HepG2 (cell line): ENCODE results near the gene SEMG1. TPM values are rescaled to one million over a fixed set of nuclear protein-coding genes. Genes with fewer than 3 reads are reported as not detected.

ENCODE experiments used
- ATAC-seq: fragments of 200-7000 bp; cut with Tn5 transposase; 3 replicates; pipeline ENCODE4 v1.9.1; 2020; ENCODE audit warnings: mild to moderate bottlenecking, moderate library complexity
- BruUV-seq: library from RNA; stranded (reverse); fragments of 400-500 nt; replicated peaks from 2 replicates; lab custom pipeline; 2021; lab: Mats Ljungman, UMichigan
- CTCF ChIA-PET: fragments of 300-600 bp; formaldehyde crosslinking; extraction: SDS; loops from one replicate; lab custom pipeline; 2021; ENCODE audit warnings: low total read pairs, inconsistent platforms, low intra/inter-chr PET ratio; lab: Yijun Ruan, JAX
- POLR2A ChIA-PET: fragments of 350-600 bp; sonication (Branson Sonifier 250); formaldehyde crosslinking; loops from one replicate; lab custom pipeline; 2020; ENCODE audit warnings: antibody characterized with exemption, inconsistent platforms; lab: Yijun Ruan, JAX
- DNase-seq: peaks from one replicate; pipeline ENCODE4 v3.0.0-alpha.2; 2015; ENCODE audit warnings: low spot score
- FAIRE-seq: peaks from 3 replicates; lab custom pipeline; 2011; peaks lifted over from hg19 to GRCh38; lab: Jason Lieb, UNC
- H2AFZ ChIP-seq: one replicate; pipeline ENCODE4 v1.6.1; 2011; ENCODE audit warnings: low read length, inconsistent platforms
- H3K27ac ChIP-seq: fragments of 300-600 bp; 3 replicates; pipeline ENCODE4 v1.8.0; 2011; ENCODE audit warnings: mixed run types, mild to moderate bottlenecking, mixed read lengths, low read length, inconsistent platforms; ENCODE audit not compliant: insufficient read depth; ENCODE audit errors: extremely low read length
- H3K27me3 ChIP-seq, 2 experiments: fragments of 200-600 bp in 1 of 2; 2 replicates in 1 of 2; 3 replicates in 1 of 2; pipeline versions ENCODE4 v1.6.0 to v1.8.0; 2011; ENCODE audit warnings: low read length in 2 of 2, mild to moderate bottlenecking in 2 of 2, moderate library complexity in 2 of 2, inconsistent platforms in 1 of 2; ENCODE audit not compliant: insufficient read depth in 2 of 2, control insufficient read depth in 1 of 2
- H3K36me3 ChIP-seq, 2 experiments: fragments of 200-600 bp in 1 of 2; replicated peaks in 1 of 2; 2 replicates in 1 of 2; 3 replicates in 1 of 2; pipeline versions ENCODE4 v1.5.1 to v1.8.0; 2011; ENCODE audit warnings: low read length in 2 of 2, inconsistent platforms in 1 of 2; ENCODE audit not compliant: insufficient read depth in 2 of 2, control insufficient read depth in 1 of 2
- H3K4me1 ChIP-seq: 2 replicates; pipeline ENCODE4 v1.5.1; 2012; ENCODE audit warnings: low read length, inconsistent platforms; ENCODE audit not compliant: insufficient read depth
- H3K4me2 ChIP-seq: 2 replicates; pipeline ENCODE4 v1.6.0; 2011; ENCODE audit warnings: low read depth, low read length, inconsistent platforms
- H3K4me3 ChIP-seq, 3 experiments: fragments of 200-600 bp in 1 of 3; sonication (generic), shearing (Covaris generic) in 1 of 3; replicated peaks in 1 of 3; 2 replicates each; pipeline ENCODE4 v1.5.1; 2011 to 2016; ENCODE audit warnings: low read length in 3 of 3, inconsistent platforms in 2 of 3, low read depth in 2 of 3, mild to moderate bottlenecking in 2 of 3, control low read depth in 1 of 3, mixed read lengths in 1 of 3; ENCODE audit not compliant: insufficient read depth in 1 of 3
- H3K79me2 ChIP-seq: one replicate; pipeline ENCODE4 v1.6.1; 2011; ENCODE audit warnings: low read length, inconsistent platforms; ENCODE audit not compliant: insufficient read depth
- H3K9ac ChIP-seq: 2 replicates; pipeline ENCODE4 v1.6.0; 2011; ENCODE audit warnings: mild to moderate bottlenecking, low read depth, low read length, inconsistent platforms; ENCODE audit not compliant: insufficient read depth
- H3K9me3 ChIP-seq: 2 replicates; pipeline ENCODE4 v1.5.1; 2012; ENCODE audit warnings: mild to moderate bottlenecking, low read length
- H4K20me1 ChIP-seq: 2 replicates; pipeline ENCODE4 v1.6.0; 2011; ENCODE audit warnings: inconsistent platforms, mild to moderate bottlenecking, low read length, moderate library complexity; ENCODE audit not compliant: insufficient read depth
- PHF21A ChIP-seq: sonication (generic); formaldehyde crosslinking; IDR thresholded peaks from 2 replicates; pipeline ENCODE4 v1.5.0; 2020; ENCODE audit warnings: mild to moderate bottlenecking, missing genetic modification reagents
- ZFP90 ChIP-seq: sonication (generic); formaldehyde crosslinking; IDR thresholded peaks from 2 replicates; pipeline ENCODE4 v1.8.0; 2022; ENCODE audit warnings: missing genetic modification reagents, mild to moderate bottlenecking, inconsistent platforms, borderline replicate concordance
- ZNF142 ChIP-seq: sonication (generic); formaldehyde crosslinking; IDR thresholded peaks from 2 replicates; pipeline ENCODE4 v1.4.0; 2020; ENCODE audit warnings: missing genetic modification reagents
- ZNF407 ChIP-seq: sonication (generic); formaldehyde crosslinking; IDR thresholded peaks from one replicate; pipeline ENCODE4 v1.5.1; 2020; ENCODE audit warnings: mild to moderate bottlenecking, missing genetic modification reagents; ENCODE audit errors: not compliant biosample characterization
- ZNF513 ChIP-seq: sonication (generic); formaldehyde crosslinking; conservative IDR thresholded peaks from 2 replicates; pipeline ENCODE4 v1.5.0; 2020; ENCODE audit warnings: missing genetic modification reagents
- WGBS: methylation state at CpG from one replicate; pipeline ENCODE4 v1.1.6; 2017; ENCODE audit warnings: low lambda C conversion rate; 5-methylcytosine and 5-hydroxymethylcytosine counted together
- in situ Hi-C: cut with HindIII; loops from 2 replicates; pipeline ENCODE4 v1.10.0; 2017; ENCODE audit warnings: low pct_unique_long_range_greater_than_20kb; ENCODE audit not compliant: extremely low pct_ligation_motif_present
- intact Hi-C: fragments of 100-400 bp; cut with micrococcal nuclease; formaldehyde crosslinking; loops from one replicate; pipeline ENCODE4 v1.10.0; 2022; ENCODE audit not compliant: unreplicated experiment
- polyA plus RNA-seq, 8 experiments: library from polyadenylated mRNA; depleted of rRNA in 3 of 8; stranded (reverse) in 7 of 8; unstranded in 1 of 8; fragments of >200 nt; fragmentation: Illumina TruSeq in 4 of 8; extraction: Trizol in 4 of 8; gene quantifications; 2 replicates each; pipeline versions ENCODE4 v1.2.1 to v1.2.3, GENCODE V29; 2011 to 2016; ENCODE audit warnings: low read depth in 4 of 8, missing spikeins in 1 of 8, mixed read lengths in 1 of 8; ENCODE audit not compliant: insufficient read depth in 1 of 8
- total RNA-seq, 5 experiments: library from RNA; depleted of rRNA; stranded (reverse); fragments of >200 nt; fragmentation: Illumina TruSeq; extraction: Trizol; gene quantifications; 2 replicates each; pipeline ENCODE4 v1.2.3, GENCODE V29; 2016; ENCODE audit warnings: low read depth in 1 of 5

The SEMG1 gene
- total and polyA plus RNA-seq, 2 of the 13 experiments (the other 11 are each of a cell fraction or from before 2014, with no cell fraction given): not detected

GRCh38 chr20:45246109-45246508, 39.3 kb downstream of the SEMG1 start:
- TF ChIP-seq PHF21A (CRISPR knock-in tag) (no peak), ZNF142 (CRISPR knock-in tag) (no peak), ZNF513 (CRISPR knock-in tag) (no peak), ZNF407 (CRISPR knock-in tag) (no peak), ZFP90 (CRISPR knock-in tag) (no peak)
- TF ChIP-seq, all 625 proteins: peak for 0
- ChIA-PET CTCF (no interaction called here), POLR2A (no interaction called here)
- Histone ChIP-seq H3K9me3 (no peaks in the 10 kb centered on the region), H4K20me1 (no peaks in the 10 kb centered on the region), H3K79me2 (no peaks in the 10 kb centered on the region), H3K4me3 (no peak overlapping the region), H3K27me3 (peaks cover 0 to 9% of the 10 kb centered on the region in 2 experiments; a peak in 2 of 5 replicates), H3K27ac (no peak overlapping the region), H2AFZ (no peak overlapping the region), H3K4me2 (no peak overlapping the region), H3K36me3 (no peaks in the 10 kb centered on the region), H3K4me1 (no peaks in the 10 kb centered on the region), H3K9ac (no peak overlapping the region)
- no TSS peak for BruUV-seq
- in situ Hi-C loops: no loop called here
- FAIRE-seq: no peak
- intact Hi-C loops: no loop called here
- no peak for DNase-seq
- no peak for ATAC-seq
- 16% methylated on average over 6 of the region's 6 CpGs for WGBS
